Fibroblast of villous mesenchyme (primary cell): ENCODE measurements around the gene MLLT6. TPM values are rescaled to one million over a fixed set of nuclear protein-coding genes. Genes with fewer than 3 reads are reported as not detected.

ENCODE experiments used
- DNase-seq: peaks from one replicate; pipeline ENCODE4 v3.0.0-alpha.2; 2010; ENCODE audit warnings: low read depth
- H3K4me3 ChIP-seq: 2 replicates; pipeline ENCODE4 v1.5.1; 2011; ENCODE audit warnings: low read depth, mild to moderate bottlenecking, low read length
- total RNA-seq: library from RNA; depleted of rRNA; stranded (reverse); fragments of >200 nt; gene quantifications from 2 replicates; pipeline ENCODE4 v1.2.3, GENCODE V29; 2012
- TF ChIP-seq, protein P1 (sequence below): IDR thresholded peaks from 2 replicates; pipeline ENCODE4 v1.5.1; 2012; ENCODE audit warnings: low read depth, mild to moderate bottlenecking, low read length; ENCODE audit not compliant: insufficient read depth

Gene MLLT6
- total RNA-seq, 1 donor: 25.5 TPM

GRCh38 chr17:38676706-38677504, 28.2 kb upstream of the MLLT6 start:
- H3K4me3 ChIP-seq: no peak overlapping the region
- DNase-seq: peak; percentile 80
- TF ChIP-seq, protein P1, sequence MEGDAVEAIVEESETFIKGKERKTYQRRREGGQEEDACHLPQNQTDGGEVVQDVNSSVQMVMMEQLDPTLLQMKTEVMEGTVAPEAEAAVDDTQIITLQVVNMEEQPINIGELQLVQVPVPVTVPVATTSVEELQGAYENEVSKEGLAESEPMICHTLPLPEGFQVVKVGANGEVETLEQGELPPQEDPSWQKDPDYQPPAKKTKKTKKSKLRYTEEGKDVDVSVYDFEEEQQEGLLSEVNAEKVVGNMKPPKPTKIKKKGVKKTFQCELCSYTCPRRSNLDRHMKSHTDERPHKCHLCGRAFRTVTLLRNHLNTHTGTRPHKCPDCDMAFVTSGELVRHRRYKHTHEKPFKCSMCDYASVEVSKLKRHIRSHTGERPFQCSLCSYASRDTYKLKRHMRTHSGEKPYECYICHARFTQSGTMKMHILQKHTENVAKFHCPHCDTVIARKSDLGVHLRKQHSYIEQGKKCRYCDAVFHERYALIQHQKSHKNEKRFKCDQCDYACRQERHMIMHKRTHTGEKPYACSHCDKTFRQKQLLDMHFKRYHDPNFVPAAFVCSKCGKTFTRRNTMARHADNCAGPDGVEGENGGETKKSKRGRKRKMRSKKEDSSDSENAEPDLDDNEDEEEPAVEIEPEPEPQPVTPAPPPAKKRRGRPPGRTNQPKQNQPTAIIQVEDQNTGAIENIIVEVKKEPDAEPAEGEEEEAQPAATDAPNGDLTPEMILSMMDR: peak; percentile 98

DNA sequence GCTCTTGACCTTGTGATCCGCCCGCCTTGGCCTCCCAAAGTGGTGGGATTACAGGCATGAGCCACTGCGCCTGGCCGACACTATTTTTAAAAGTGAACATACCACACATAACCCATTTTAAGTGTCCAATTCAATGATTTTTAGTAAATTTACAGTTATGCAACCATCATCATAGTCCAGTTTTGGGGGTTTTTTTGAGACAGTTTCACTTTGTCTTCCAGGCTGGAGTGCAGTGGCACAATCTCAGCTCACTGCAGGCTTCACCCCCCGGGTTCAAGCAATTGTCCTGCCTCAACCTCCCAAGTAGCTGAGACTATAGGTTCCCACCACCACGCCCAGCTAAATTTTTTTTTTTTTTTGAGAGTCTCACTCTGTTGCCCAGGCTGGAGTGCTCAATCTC, 27.3 kb upstream of the MLLT6 start:
- DNase-seq: no peak
- TF ChIP-seq, protein P1: no peak

DNA sequence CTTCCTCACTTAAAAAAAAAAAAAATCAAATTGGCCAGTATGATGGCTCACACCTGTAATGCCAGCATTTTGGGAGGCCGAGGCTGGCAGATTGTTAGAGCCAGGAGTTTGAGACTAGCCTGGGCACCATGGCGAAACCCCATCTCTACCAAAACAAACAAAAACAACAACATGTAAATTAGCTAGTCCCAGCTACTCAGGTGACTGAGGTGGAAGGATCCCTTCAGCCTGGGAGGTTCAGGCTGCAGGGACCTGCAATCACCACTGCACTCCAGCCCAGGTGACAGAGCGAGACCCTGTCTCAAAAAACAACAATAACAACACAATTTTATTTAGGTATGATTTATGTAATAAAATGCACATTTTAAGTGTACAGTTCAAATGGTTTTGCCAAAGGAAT, 24.0 kb upstream of the MLLT6 start:
- DNase-seq: no peak
- H3K4me3 ChIP-seq: no peak overlapping the region
- TF ChIP-seq, protein P1: no peak

More for the DNA sequence above, 27.3 kb upstream of the MLLT6 start:
- no peak overlapping the region for H3K4me3 ChIP-seq

GRCh38 chr17:38685491-38685890, 19.6 kb upstream of the MLLT6 start:
- TF ChIP-seq, protein P1: no peak
- no peak overlapping the region for H3K4me3 ChIP-seq
- no peak for DNase-seq

- H3K4me3 ChIP-seq: no peak overlapping the region
- DNase-seq: no peak
- TF ChIP-seq, protein P1: no peak
Observed at GRCh38 chr17:38687286-38687685, 17.8 kb upstream of the MLLT6 start.

DNA sequence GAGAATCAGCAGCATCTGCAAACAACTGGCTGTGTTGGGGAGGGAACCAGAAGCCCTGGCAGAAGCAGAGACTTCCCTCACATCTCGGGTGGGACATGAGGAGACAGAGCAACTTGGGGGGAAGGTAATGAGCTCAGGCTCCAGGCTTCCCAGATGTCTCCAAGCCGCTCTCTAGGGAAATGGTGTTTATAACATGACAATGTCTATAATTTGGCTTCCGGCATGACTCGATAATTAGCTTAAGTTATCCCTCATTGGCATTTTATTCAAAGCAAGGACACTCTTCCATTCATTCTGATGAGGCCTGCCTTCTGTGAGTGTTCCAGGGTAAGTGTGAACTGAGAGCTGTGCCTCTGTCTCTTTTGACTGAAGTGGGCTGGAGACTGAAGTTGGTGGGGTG, 14.7 kb upstream of the MLLT6 start:
- TF ChIP-seq, protein P1: no peak
- H3K4me3 ChIP-seq: no peak overlapping the region

DNA sequence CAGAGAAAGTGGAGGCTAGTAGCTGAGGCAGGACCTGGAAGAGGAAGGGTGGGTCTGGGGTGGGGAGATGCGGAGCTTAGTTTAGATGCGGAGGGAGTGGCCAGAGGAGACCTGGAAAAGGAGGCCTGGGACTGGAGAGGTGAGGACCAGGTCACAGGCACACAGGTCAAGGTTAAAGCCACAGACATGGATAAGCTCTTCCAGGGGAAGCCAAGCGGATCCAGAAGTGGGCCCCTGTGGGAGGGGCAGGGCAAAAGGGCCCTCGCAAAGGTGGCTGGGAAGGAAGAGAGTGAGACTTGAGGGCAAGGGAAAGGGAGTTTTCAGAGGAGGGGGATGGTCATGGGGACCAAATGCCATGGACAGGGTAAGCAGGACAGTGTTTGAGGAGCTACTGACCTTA, 13.9 kb upstream of the MLLT6 start:
- no peak for DNase-seq
- TF ChIP-seq, protein P1: no peak

More for the DNA sequence above, 14.7 kb upstream of the MLLT6 start:
- no peak for DNase-seq

More for the DNA sequence above, 13.9 kb upstream of the MLLT6 start:
- no peak overlapping the region for H3K4me3 ChIP-seq
